Thyroid gland (tissue), 4 donors: Measurements from ENCODE around the gene NHLH2.

Experiments used
- CTCF ChIP-seq, 6 experiments: fragments of 200-600 bp in 3 of 6; fragments of 450-650 bp in 3 of 6; sonication (generic) in 3 of 6; IDR thresholded peaks; one replicate each; pipeline ENCODE4 v1.5.1; 2016 to 2019; ENCODE audit warnings: antibody characterized with exemption in 6 of 6, mild to moderate bottlenecking in 2 of 6, inconsistent platforms in 1 of 6, moderate library complexity in 1 of 6
- POLR2A ChIP-seq, 2 donors: fragments of 450-650 bp; IDR thresholded peaks; one replicate each; pipeline ENCODE4 v1.6.1; 2017; ENCODE audit warnings: antibody characterized with exemption in 2 of 2, mild to moderate bottlenecking in 2 of 2, moderate library complexity in 1 of 2

GRCh38 chr1:115790356-115790755, 50.6 kb downstream of the NHLH2 start:
- TF ChIP-seq CTCF (IDR thresholded peaks at IDR 0.05) (no peak), POLR2A (IDR thresholded peaks at IDR 0.05) (no peak)
